Measurements from ENCODE around the gene MARCHF10.

Gene MARCHF10

GRCh38 chr17:62821189-62822079, 13.3 kb upstream of the MARCHF10 start:
- no peak for DNase-seq (ENCODE audit: low read depth)

GRCh38 chr17:62819511-62820221, 11.6 kb upstream of the MARCHF10 start:
- no peak for DNase-seq (ENCODE audit: low read depth)

DNA sequence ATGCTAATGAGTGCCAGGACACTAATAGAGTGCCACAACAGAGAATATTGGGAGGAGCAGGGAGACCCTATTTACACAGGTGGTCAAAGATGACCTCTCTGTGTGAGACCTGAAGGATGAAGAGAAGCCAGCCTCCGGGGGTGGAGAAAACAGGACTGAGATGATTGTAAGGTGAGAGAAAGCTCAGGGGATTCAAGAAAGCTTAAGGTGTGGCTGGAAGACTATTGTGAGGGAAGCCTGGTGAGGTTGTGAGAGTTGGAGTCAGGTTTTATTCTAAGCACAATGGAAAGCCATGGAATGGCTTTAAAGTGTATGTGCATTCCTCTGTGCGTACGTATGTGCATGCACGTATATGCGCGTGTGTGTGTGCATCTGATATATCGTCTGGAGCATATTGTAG, 10.4 kb upstream of the MARCHF10 start:
- no peak for DNase-seq (ENCODE audit: low read depth)

DNA sequence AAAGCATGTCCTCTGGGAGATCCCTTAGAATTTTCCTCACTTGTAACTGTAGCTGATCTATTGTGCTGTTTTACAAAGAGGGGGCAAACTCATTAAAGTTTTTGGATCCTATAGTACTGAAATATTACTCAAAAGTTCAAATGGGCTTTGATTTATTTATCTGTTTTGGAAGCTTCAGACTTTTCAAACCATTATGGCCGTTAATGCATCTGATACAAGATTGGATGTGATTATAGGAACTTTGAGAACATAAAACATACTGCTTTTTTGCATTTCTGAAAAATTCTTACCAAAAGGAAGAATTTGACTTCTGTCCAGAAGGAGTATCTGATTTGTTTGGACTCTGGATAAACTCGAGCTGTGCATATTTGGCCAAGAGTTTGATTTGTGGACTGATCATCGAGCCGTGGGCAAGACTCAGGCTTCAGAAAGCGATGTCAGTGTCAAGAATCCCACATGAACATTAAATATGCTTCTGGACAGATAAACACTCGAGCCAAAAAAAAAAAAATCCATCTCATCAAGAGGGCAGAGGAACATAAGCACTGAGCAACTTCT, 8.2 kb upstream of the MARCHF10 start:
- DNase-seq (ENCODE audit: low read depth), result no peak

DNA sequence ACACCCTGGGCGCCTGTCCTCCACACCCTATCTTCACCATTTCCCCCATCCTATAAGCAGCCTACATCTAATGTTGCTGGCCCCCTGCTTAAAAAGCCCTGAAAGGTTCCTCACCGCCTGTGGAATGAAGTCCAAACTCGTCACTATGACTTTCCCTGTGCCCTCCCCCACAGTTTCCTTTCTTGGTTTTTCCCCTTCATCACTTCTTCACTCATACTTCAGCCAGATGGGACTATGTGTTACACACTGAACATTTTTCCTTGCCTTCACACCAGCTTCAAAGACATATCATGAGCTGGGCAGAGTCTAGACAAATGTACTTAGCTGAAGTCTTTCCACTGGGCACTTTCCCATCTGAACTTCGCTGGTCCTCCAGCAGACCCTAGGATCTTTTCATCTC, 1.5 kb upstream of the MARCHF10 start:
- DNase-seq (ENCODE audit: low read depth), result no peak

- no peak for DNase-seq (ENCODE audit: low read depth)
These were observed 459 bp upstream of the MARCHF10 start for GRCh38 chr17:62808576-62808970.

GRCh38 chr17:62805234-62805633, 2.9 kb downstream of the MARCHF10 start:
- DNase-seq (ENCODE audit: low read depth), result no peak

DNA sequence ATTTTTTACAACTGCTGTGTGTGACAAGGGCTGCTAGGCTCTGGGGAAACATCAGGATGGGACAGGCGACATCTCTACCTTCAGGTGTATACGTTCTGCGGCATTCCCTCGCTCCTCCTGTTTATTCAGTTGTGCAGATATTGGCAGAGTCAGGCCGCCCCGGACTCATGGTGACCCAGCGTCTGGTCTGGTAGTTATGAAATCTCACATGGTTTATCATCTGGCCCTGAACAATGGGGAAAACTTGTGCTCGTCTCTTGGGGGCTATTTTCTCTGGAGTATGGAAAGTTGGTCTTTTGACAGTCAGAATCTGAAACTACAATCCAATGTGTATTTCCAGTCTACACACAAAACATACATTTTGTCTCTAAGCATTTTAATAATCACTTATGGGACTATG, 3.3 kb downstream of the MARCHF10 start:
- no peak for DNase-seq (ENCODE audit: low read depth)

DNA sequence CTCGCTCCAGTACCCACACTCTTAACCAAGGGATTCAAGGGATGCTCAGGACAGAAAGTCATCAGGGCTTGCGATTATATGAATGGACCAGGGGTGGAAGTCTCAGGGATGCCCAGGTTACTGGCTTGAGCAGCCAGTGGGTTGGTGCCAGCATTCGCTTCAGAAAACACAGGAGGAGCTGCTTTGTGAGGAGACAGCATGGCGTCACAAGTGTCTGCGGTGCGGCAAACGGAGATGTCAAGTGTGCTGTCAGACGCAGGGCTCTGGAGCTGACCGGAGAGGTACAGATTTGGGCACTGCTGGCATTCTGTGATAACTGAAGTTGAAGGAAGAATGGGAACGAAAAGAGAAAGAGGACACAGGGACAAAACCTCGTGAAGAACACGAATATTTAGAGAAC, 4.1 kb downstream of the MARCHF10 start:
- DNase-seq (ENCODE audit: low read depth), result no peak

DNA sequence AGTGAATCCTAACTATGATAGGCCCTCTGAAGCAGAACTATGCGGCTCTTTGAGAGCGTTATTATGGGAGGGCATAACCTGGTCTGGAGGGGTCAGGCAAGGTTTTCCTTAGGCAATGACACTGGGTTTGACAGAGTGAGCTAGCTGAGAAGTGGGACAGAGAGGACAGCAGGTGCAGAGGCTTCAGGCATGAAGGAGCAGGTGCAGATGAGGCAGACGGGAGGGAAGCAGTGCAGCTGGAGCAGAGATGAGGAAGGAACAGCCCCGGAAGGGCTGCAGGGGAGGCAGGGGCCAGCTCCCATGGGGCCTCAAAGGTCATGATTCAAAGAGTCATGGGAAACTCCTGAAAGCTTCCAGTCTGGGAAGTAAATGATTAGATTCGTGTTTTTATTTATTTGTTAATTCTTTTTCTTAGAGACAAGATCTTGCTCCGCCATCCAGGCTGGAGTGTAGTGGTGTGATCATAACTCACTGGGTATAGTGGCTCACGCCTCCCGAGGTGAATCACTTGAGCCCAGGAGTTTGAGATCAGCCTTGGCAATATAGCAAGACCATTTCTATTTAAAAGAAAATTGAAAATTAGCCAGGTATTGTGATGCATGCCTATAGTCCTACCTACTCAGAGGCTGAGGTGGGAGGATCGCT, 5.4 kb downstream of the MARCHF10 start:
- no peak for DNase-seq (ENCODE audit: low read depth)

GRCh38 chr17:62801553-62802114, 6.5 kb downstream of the MARCHF10 start:
- no peak for DNase-seq (ENCODE audit: low read depth)

DNA sequence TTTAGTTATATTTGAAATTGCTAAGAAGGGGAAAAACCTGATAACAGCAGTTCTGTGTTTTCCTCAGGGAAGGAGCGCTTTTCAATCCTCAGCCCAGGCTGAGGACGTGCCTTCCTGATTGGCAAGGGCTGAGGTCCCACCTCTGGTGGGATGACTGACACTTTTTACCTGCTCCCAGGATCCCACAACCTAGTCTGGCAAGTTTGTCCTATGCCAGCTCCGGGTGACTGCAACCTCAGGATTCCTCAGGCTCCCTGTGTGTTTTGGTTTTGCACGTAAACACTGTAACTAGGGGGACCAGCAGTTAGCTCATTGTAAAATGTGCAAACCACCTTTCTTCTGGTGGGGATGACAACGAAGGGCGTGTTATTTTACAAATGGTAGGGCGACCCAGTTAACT, 7.5 kb downstream of the MARCHF10 start:
- no peak for DNase-seq (ENCODE audit: low read depth)

DNA sequence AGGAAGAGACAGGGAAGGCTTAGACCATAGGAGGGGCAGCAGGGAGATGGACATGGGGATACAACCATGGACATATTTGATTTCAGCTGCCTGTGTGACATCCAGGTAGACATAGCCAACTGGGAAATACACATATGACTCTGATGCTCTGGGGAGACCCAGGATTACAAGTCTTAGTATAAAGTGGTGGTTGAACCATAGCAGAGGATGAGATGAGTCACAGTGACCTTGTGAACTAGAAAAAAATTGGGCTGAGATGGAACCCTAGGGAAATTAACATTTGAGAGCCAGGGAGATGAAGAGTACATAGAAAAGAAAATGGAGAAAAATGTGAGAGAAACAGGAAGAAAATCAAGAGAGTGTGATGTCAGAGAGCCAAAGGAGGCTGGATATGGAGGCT, 10.2 kb downstream of the MARCHF10 start:
- DNase-seq (ENCODE audit: low read depth), result no peak

GRCh38 chr17:62796291-62796690, 11.8 kb downstream of the MARCHF10 start:
- no peak for DNase-seq (ENCODE audit: low read depth)

DNA sequence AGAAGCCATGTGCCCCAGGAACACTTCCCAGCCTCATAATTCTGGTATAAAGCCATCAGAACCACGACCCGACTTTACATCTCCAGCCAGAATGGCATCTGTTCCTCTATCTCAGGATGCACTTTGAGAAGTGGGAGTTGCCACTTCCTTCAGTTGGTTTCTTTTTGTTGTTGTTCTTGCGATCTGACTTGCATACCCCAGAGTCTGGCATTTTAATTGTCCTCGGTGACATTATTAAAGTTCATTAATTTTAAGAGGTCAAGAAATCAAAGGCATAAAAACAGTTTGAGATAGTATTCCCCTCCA, 13.5 kb downstream of the MARCHF10 start:
- DNase-seq (ENCODE audit: low read depth), result no peak

- DNase-seq (ENCODE audit: low read depth), result no peak
These were observed 14.0 kb downstream of the MARCHF10 start for GRCh38 chr17:62793919-62794665.

GRCh38 chr17:62792447-62792800, 15.7 kb downstream of the MARCHF10 start:
- no peak for DNase-seq (ENCODE audit: low read depth)

GRCh38 chr17:62791767-62792446, 16.2 kb downstream of the MARCHF10 start:
- no peak for DNase-seq (ENCODE audit: low read depth)

GRCh38 chr17:62791235-62791734, 16.8 kb downstream of the MARCHF10 start:
- no peak for DNase-seq (ENCODE audit: low read depth)

DNA sequence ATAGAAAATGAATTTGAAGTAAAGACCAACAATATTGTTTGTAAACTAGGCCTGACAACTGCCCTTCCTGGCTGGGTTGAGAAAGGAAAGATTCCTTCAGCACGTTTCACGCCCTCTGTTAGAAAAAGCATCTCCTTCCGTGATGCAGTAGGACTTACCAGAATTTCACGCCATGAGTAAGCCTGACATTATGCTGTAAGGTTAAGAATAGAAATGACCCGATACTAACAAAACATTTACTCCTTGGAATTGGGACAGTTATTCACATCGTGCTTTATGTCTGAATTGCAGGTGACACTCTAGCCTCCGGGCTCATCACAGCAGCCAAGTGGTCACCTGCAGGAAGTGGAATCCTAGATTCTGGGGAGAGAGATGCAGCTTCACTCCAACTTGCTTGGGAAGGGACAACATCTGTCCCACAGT, 17.5 kb downstream of the MARCHF10 start:
- DNase-seq (ENCODE audit: low read depth), result no peak

- DNase-seq (ENCODE audit: low read depth), result no peak
These were observed 20.7 kb downstream of the MARCHF10 start for GRCh38 chr17:62787366-62787765.

Measured in activated T-cell treated with anti-CD3 and anti-CD28 coated beads for 1 hour (primary cell).